ENCODE results near the gene SNTG2.

- TF ChIP-seq CTCF (conservative IDR thresholded peaks at IDR 0.05; ENCODE audit: low read length) = peak; percentile 50
- TF ChIP-seq EZH2phosphoT487 (IDR thresholded peaks at IDR 0.05; ENCODE audit: borderline replicate concordance) = no peak
These were observed 185.4 kb downstream of the SNTG2 start for GRCh38 chr2:1136067-1136466.
